Activated gamma-delta T cell (primary cell): Measurements from ENCODE around the gene FECH.
"Not testable (repeated sequence)": the region's sequence is repeated elsewhere in the genome, so short reads cannot be mapped to it uniquely, and the experiment has no call there.

Experiments used
- DNase-seq: peaks from one replicate; lab custom pipeline; 2025; lab: John Stamatoyannopoulos, UW

The FECH gene

GRCh38 chr18:57533006-57533867 is 53.3 kb downstream of the FECH start:
- DNase-seq = no peak

GRCh38 chr18:57529151-57529550 is 57.4 kb downstream of the FECH start:
- no peak for DNase-seq

- no peak for DNase-seq
Measured at GRCh38 chr18:57527556-57528229, 58.8 kb downstream of the FECH start.

- DNase-seq = no peak
Measured at GRCh38 chr18:57523171-57523956, 63.1 kb downstream of the FECH start.

- not testable (repeated sequence) for DNase-seq
Measured at GRCh38 chr18:57522348-57522747, 64.2 kb downstream of the FECH start.

GRCh38 chr18:57519668-57520424 is 66.7 kb downstream of the FECH start:
- DNase-seq = no peak

- no peak for DNase-seq
Measured at GRCh38 chr18:57518533-57518932, 68.0 kb downstream of the FECH start.

GRCh38 chr18:57516056-57516455 is 70.4 kb downstream of the FECH start:
- DNase-seq = no peak

GRCh38 chr18:57505231-57505630 is 81.3 kb downstream of the FECH start:
- DNase-seq = no peak

GRCh38 chr18:57502624-57503023 is 83.9 kb downstream of the FECH start:
- DNase-seq = no peak

- DNase-seq = no peak
Measured at GRCh38 chr18:57498682-57499256, 87.7 kb downstream of the FECH start.
